Measurements from ENCODE around the gene CLEC16A. TPM values are rescaled to one million over a fixed set of nuclear protein-coding genes. Genes with fewer than 3 reads are reported as not detected.

Gene CLEC16A
- total and polyA plus RNA-seq, 2 donors (not counting 1 experiment from before 2014, with no cell fraction given), result 21.9 to 79.5 TPM

GRCh38 chr16:11088831-11089230 is 144.5 kb downstream of the CLEC16A start:
- ChIA-PET POLR2A (interaction anchor here (0.6 to 0.8 kb wide), 2 partner anchors 11 to 170 kb away, joined by 3 to 6 read pairs; no protein-coding TSS in a partner anchor), CTCF (interaction anchor here (1.2 to 1.5 kb wide), 2 partner anchors 43 to 117 kb away, joined by 3 read pairs; no protein-coding TSS in a partner anchor)
- peaks cover 16 to 22% of the 10 kb centered on the region in 2 donors for H3K4me1 ChIP-seq (ENCODE audit: control insufficient read depth in 2 of 2, insufficient read depth in 2 of 2, low read length in 2 of 2)
- no CpG with 5 or more reads among the region's 6 CpGs for WGBS (ENCODE audit: insufficient coverage)
- peak overlapping the region; percentile 67 for H3K27ac Mint-ChIP-seq
- intact Hi-C loops (cut with micrococcal nuclease), result no loop called here
- H3K9me3 Mint-ChIP-seq (ENCODE audit: insufficient read depth), result no peaks in the 10 kb centered on the region
- TF ChIP-seq CTCF (IDR thresholded peaks at IDR 0.05) (no peak), EZH2 (IDR thresholded peaks at IDR 0.05; ENCODE audit: borderline replicate concordance, insufficient read depth, low read depth, low read length, poor library complexity, severe bottlenecking) (no peak)
- H3K36me3 ChIP-seq (replicated peaks in 1 of 2; ENCODE audit: control extremely low read depth in 1 of 2, control insufficient read depth in 1 of 2, extremely low read depth in 1 of 2, insufficient read depth in 2 of 2, low read length in 1 of 2), result peaks cover 1 to 21% of the 10 kb centered on the region in 2 experiments
- H3K79me2 ChIP-seq (ENCODE audit: control insufficient read depth, insufficient read depth, low read length), result no peaks in the 10 kb centered on the region
- no peak overlapping the region for H3K4me3 Mint-ChIP-seq
- no peaks in the 10 kb centered on the region for H3K9me3 ChIP-seq (ENCODE audit: control extremely low read depth in 1 of 3, control insufficient read depth in 2 of 3, insufficient read depth in 1 of 3, low read length in 2 of 3)
- no peak overlapping the region for H2AFZ ChIP-seq (ENCODE audit: insufficient read depth, low read depth, low read length, poor library complexity, severe bottlenecking)
- no peak overlapping the region for H3K4me3 ChIP-seq (ENCODE audit: control extremely low read depth in 1 of 5, extremely low read depth in 1 of 5, insufficient read depth in 1 of 5, low read depth in 2 of 5, low read length in 4 of 5)
- H3K4me2 ChIP-seq (replicated peaks; ENCODE audit: low read depth, low read length, poor library complexity, severe bottlenecking), result no peak overlapping the region
- no peak overlapping the region for H3K27ac ChIP-seq (ENCODE audit: low read length in 2 of 2)
- peaks cover 44% of the 10 kb centered on the region for H3K4me1 Mint-ChIP-seq
- no peaks in the 10 kb centered on the region for H3K27me3 ChIP-seq (replicated peaks in 1 of 4; ENCODE audit: control extremely low read depth in 1 of 4, control insufficient read depth in 3 of 4, insufficient read depth in 4 of 4, low read length in 3 of 4)
- ATAC-seq (ENCODE audit: low read depth), result no peak
- no peak for DNase-seq
- H3K27me3 Mint-ChIP-seq, result no peaks in the 10 kb centered on the region
- H4K20me1 ChIP-seq (ENCODE audit: control insufficient read depth, insufficient read depth, low read length, poor library complexity, severe bottlenecking), result no peaks in the 10 kb centered on the region
- no peak overlapping the region for H3K9ac ChIP-seq (ENCODE audit: low read length)

- ATAC-seq (ENCODE audit: low read depth) (no peak), DNase-seq (no peak)
- H3K4me1 Mint-ChIP-seq, result peaks cover 52% of the 10 kb centered on the region
- CTCF ChIA-PET, result interaction anchor here (1.2 to 1.5 kb wide), 2 partner anchors 44 to 118 kb away, joined by 3 read pairs; no protein-coding TSS in a partner anchor
- no peak for TF ChIP-seq CTCF (IDR thresholded peaks at IDR 0.05)
- TF ChIP-seq EZH2 (IDR thresholded peaks at IDR 0.05; ENCODE audit: borderline replicate concordance, insufficient read depth, low read depth, low read length, poor library complexity, severe bottlenecking), result no peak
- 97% methylated on average over 11 of the region's 12 CpGs for WGBS (ENCODE audit: insufficient coverage)
- POLR2A ChIA-PET, result no interaction called here
- Histone ChIP-seq H3K4me3 (ENCODE audit: control extremely low read depth in 1 of 5, extremely low read depth in 1 of 5, insufficient read depth in 1 of 5, low read depth in 2 of 5, low read length in 4 of 5) (no peak overlapping the region), H3K79me2 (ENCODE audit: control insufficient read depth, insufficient read depth, low read length) (no peaks in the 10 kb centered on the region), H2AFZ (ENCODE audit: insufficient read depth, low read depth, low read length, poor library complexity, severe bottlenecking) (no peak overlapping the region), H4K20me1 (ENCODE audit: control insufficient read depth, insufficient read depth, low read length, poor library complexity, severe bottlenecking) (no peaks in the 10 kb centered on the region), H3K27ac (ENCODE audit: low read length in 2 of 2) (no peak overlapping the region), H3K4me2 (replicated peaks; ENCODE audit: low read depth, low read length, poor library complexity, severe bottlenecking) (no peak overlapping the region), H3K9me3 (ENCODE audit: control extremely low read depth in 1 of 3, control insufficient read depth in 2 of 3, insufficient read depth in 1 of 3, low read length in 2 of 3) (no peaks in the 10 kb centered on the region), H3K36me3 (replicated peaks in 1 of 2; ENCODE audit: control extremely low read depth in 1 of 2, control insufficient read depth in 1 of 2, extremely low read depth in 1 of 2, insufficient read depth in 2 of 2, low read length in 1 of 2) (peaks cover 1 to 21% of the 10 kb centered on the region in 2 experiments), H3K4me1 (ENCODE audit: control insufficient read depth in 2 of 2, insufficient read depth in 2 of 2, low read length in 2 of 2) (peaks cover 24 to 30% of the 10 kb centered on the region in 2 donors), H3K9ac (ENCODE audit: low read length) (no peak overlapping the region), H3K27me3 (replicated peaks in 1 of 4; ENCODE audit: control extremely low read depth in 1 of 4, control insufficient read depth in 3 of 4, insufficient read depth in 4 of 4, low read length in 3 of 4) (no peaks in the 10 kb centered on the region)
- H3K27ac Mint-ChIP-seq, result no peak overlapping the region
- H3K4me3 Mint-ChIP-seq, result no peak overlapping the region
- no peaks in the 10 kb centered on the region for H3K9me3 Mint-ChIP-seq (ENCODE audit: insufficient read depth)
- intact Hi-C loops (cut with micrococcal nuclease), result no loop called here
- no peaks in the 10 kb centered on the region for H3K27me3 Mint-ChIP-seq
Observed at GRCh38 chr16:11089504-11090124, 145.2 kb downstream of the CLEC16A start.
